T-helper 2 cell treated with Interferon-gamma antibody and Interleukin-4, amounts not matched to agents 5 μg/mL and 100 μg/mL, for 36 hours (primary cell): ENCODE data around the gene HARBI1.
A peak's percentile ranks its signal among the peaks of the same experiment; 100 is the strongest.

ENCODE experiments used
- DNase-seq: peaks from one replicate; pipeline ENCODE4 v3.0.0; 2021; ENCODE audit warnings: low spot score
- H3K27ac Mint-ChIP-seq: one replicate; pipeline ENCODE4 v1.8.0; 2021; ENCODE audit warnings: mild to moderate bottlenecking, mixed read lengths
- H3K27me3 Mint-ChIP-seq: one replicate; pipeline ENCODE4 v1.8.0; 2021; ENCODE audit warnings: low read depth, mixed read lengths
- H3K36me3 Mint-ChIP-seq: one replicate; pipeline ENCODE4 v1.8.0; 2021; ENCODE audit warnings: low read depth, mixed read lengths
- H3K4me1 Mint-ChIP-seq: one replicate; pipeline ENCODE4 v1.8.0; 2021; ENCODE audit warnings: low read depth, mixed read lengths
- H3K4me3 Mint-ChIP-seq: one replicate; pipeline ENCODE4 v1.8.0; 2022; ENCODE audit warnings: mild to moderate bottlenecking, moderate library complexity, mixed read lengths
- H3K9me3 Mint-ChIP-seq: one replicate; pipeline ENCODE4 v1.8.0; 2021; ENCODE audit warnings: mixed read lengths

The HARBI1 gene

GRCh38 chr11:46564459-46564858 lies 52.6 kb downstream of the HARBI1 start:
- H3K36me3 Mint-ChIP-seq, result no peaks in the 10 kb centered on the region
- no peak overlapping the region for H3K4me3 Mint-ChIP-seq
- no peak overlapping the region for H3K27ac Mint-ChIP-seq
- H3K27me3 Mint-ChIP-seq, result no peaks in the 10 kb centered on the region
- peaks cover 22% of the 10 kb centered on the region for H3K4me1 Mint-ChIP-seq
- H3K9me3 Mint-ChIP-seq, result no peaks in the 10 kb centered on the region
- DNase-seq, result no peak

- H3K4me3 Mint-ChIP-seq, result no peak overlapping the region
- peaks cover 32% of the 10 kb centered on the region for H3K4me1 Mint-ChIP-seq
- no peak for DNase-seq
- no peaks in the 10 kb centered on the region for H3K36me3 Mint-ChIP-seq
- H3K27me3 Mint-ChIP-seq, result no peaks in the 10 kb centered on the region
- H3K9me3 Mint-ChIP-seq, result no peaks in the 10 kb centered on the region
- no peak overlapping the region for H3K27ac Mint-ChIP-seq
Measured at GRCh38 chr11:46562527-46562926, 54.5 kb downstream of the HARBI1 start.

- Mint-ChIP-seq H3K27me3 (no peaks in the 10 kb centered on the region), H3K27ac (peak overlapping the region; percentile 92), H3K9me3 (no peaks in the 10 kb centered on the region), H3K4me1 (peaks cover 45% of the 10 kb centered on the region), H3K36me3 (no peaks in the 10 kb centered on the region), H3K4me3 (peak overlapping the region; percentile 89)
- DNase-seq, result peak; percentile 16
Measured at GRCh38 chr11:46560300-46560991, 56.6 kb downstream of the HARBI1 start.

GRCh38 chr11:46559815-46560214 lies 57.2 kb downstream of the HARBI1 start:
- H3K4me1 Mint-ChIP-seq, result peaks cover 50% of the 10 kb centered on the region
- H3K27me3 Mint-ChIP-seq, result no peaks in the 10 kb centered on the region
- peak overlapping the region; percentile 80 for H3K27ac Mint-ChIP-seq
- peak overlapping the region; percentile 89 for H3K4me3 Mint-ChIP-seq
- no peak for DNase-seq
- no peaks in the 10 kb centered on the region for H3K9me3 Mint-ChIP-seq
- H3K36me3 Mint-ChIP-seq, result no peaks in the 10 kb centered on the region

GRCh38 chr11:46557684-46558151 lies 59.3 kb downstream of the HARBI1 start:
- Mint-ChIP-seq H3K9me3 (no peaks in the 10 kb centered on the region), H3K36me3 (peaks cover 2% of the 10 kb centered on the region), H3K27me3 (no peaks in the 10 kb centered on the region), H3K27ac (no peak overlapping the region), H3K4me3 (no peak overlapping the region), H3K4me1 (peaks cover 65% of the 10 kb centered on the region)
- no peak for DNase-seq

GRCh38 chr11:46555267-46556054 lies 61.6 kb downstream of the HARBI1 start:
- Mint-ChIP-seq H3K4me1 (peaks cover 53% of the 10 kb centered on the region), H3K36me3 (peaks cover 2% of the 10 kb centered on the region), H3K27ac (peak overlapping the region; percentile 61), H3K4me3 (peak overlapping the region; percentile 60), H3K9me3 (no peaks in the 10 kb centered on the region), H3K27me3 (no peaks in the 10 kb centered on the region)
- peak; percentile 14 for DNase-seq

GRCh38 chr11:46554213-46555147 lies 62.5 kb downstream of the HARBI1 start:
- Mint-ChIP-seq H3K4me3 (peak overlapping the region; percentile 60), H3K9me3 (no peaks in the 10 kb centered on the region), H3K36me3 (peaks cover 2% of the 10 kb centered on the region), H3K27me3 (no peaks in the 10 kb centered on the region), H3K27ac (peak overlapping the region; percentile 61), H3K4me1 (peaks cover 45% of the 10 kb centered on the region)
- no peak for DNase-seq

- Mint-ChIP-seq H3K27ac (no peak overlapping the region), H3K4me3 (peak overlapping the region; percentile 3), H3K36me3 (peaks cover 2% of the 10 kb centered on the region), H3K27me3 (no peaks in the 10 kb centered on the region), H3K4me1 (peaks cover 42% of the 10 kb centered on the region), H3K9me3 (no peaks in the 10 kb centered on the region)
- no peak for DNase-seq
Measured at GRCh38 chr11:46553814-46554212, 63.2 kb downstream of the HARBI1 start.
